ENCODE measurements around the gene NOLC1. TPM values are rescaled to one million over a fixed set of nuclear protein-coding genes. Genes with fewer than 3 reads are reported as not detected.
A peak's percentile ranks its signal among the peaks of the same experiment; 100 is the strongest.

NOLC1 gene
- total and polyA plus RNA-seq, 2 of the 13 experiments (the other 11 are each of a cell fraction or from before 2014, with no cell fraction given): 50.6 to 81.0 TPM

DNA sequence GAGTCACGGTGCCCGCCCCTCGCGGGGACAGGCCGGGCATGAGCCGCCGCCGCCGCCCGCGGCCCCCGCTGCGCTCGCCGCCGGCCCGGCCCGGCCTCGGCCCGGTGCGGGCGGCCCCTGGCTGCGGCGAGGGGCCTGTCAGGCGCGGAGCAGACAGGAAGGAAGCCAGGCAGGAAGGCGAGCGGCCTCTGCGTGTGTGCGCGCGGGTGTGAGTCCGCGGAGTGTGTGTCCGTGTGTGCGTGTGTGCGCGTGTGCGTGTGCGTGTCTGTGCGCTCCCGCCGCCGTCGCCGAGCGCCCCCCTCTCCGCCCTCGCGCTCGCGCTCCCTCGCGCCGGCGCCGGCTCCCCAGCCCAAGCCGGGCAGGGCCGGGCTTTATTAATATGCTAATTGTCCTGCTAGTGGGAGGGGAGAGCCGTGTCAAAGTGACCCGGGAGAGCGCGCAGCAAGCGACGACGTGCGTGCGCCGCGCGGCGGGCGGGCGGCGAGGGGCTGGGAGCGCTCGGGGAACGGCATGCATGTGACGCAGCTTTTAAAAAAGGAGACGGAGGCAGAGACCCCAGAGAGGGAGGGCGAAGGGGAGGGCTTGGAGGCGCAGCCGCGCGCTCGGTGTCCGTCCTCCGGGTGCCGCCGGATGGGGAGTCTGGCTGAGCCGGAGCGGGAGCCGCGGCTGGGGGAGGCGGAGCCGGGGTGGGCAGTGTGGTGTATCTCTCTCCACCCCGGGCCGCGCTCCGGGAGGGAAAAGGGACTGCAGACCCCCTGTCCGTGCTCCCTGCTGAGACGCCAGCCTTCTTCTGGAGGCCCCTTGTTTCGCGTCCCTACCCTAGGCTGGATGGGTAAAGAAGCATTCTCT, 31.8 kb upstream of the NOLC1 start, which contains the start of gene LDB1 (continued):
- TF ChIP-seq ZNF333 (CRISPR knock-in tag; IDR thresholded peaks at IDR 0.05; ENCODE audit: borderline replicate concordance) (0 out of 2 replicates have a peak, but pooled peaks have one; percentile 25), NPAS2 (CRISPR knock-in tag; IDR thresholded peaks at IDR 0.05; ENCODE audit: borderline replicate concordance) (no peak), ZNF777 (CRISPR knock-in tag; IDR thresholded peaks at IDR 0.05) (peak; percentile 70), ZFP36L2 (CRISPR knock-in tag; IDR thresholded peaks at IDR 0.05) (no peak), ZSCAN31 (CRISPR knock-in tag; IDR thresholded peaks at IDR 0.05; ENCODE audit: low read depth) (peak; percentile 69; the same call in 1 of the 2 replicates), ZNF674 (CRISPR knock-in tag; IDR thresholded peaks at IDR 0.05; ENCODE audit: low read depth) (no peak), EEA1 (CRISPR knock-in tag; IDR thresholded peaks at IDR 0.05; ENCODE audit: borderline replicate concordance) (no peak), SNAI1 (CRISPR knock-in tag; IDR thresholded peaks at IDR 0.05; ENCODE audit: borderline replicate concordance) (no peak), SPEN (CRISPR knock-in tag; IDR thresholded peaks at IDR 0.05; ENCODE audit: low read depth) (peak; percentile 67; the same call in 1 of the 2 replicates), ZNF318 (CRISPR knock-in tag; IDR thresholded peaks at IDR 0.05) (no peak), RCOR2 (CRISPR knock-in tag; IDR thresholded peaks at IDR 0.05) (no peak), ZNF782 (CRISPR knock-in tag; IDR thresholded peaks at IDR 0.05; ENCODE audit: borderline replicate concordance) (no peak), CC2D1A (CRISPR knock-in tag; IDR thresholded peaks at IDR 0.05) (no peak), REL (CRISPR knock-in tag; conservative IDR thresholded peaks at IDR 0.05) (no peak), ZNF780A (CRISPR knock-in tag; IDR thresholded peaks at IDR 0.05) (no peak)
- TF ChIP-seq, protein P1, sequence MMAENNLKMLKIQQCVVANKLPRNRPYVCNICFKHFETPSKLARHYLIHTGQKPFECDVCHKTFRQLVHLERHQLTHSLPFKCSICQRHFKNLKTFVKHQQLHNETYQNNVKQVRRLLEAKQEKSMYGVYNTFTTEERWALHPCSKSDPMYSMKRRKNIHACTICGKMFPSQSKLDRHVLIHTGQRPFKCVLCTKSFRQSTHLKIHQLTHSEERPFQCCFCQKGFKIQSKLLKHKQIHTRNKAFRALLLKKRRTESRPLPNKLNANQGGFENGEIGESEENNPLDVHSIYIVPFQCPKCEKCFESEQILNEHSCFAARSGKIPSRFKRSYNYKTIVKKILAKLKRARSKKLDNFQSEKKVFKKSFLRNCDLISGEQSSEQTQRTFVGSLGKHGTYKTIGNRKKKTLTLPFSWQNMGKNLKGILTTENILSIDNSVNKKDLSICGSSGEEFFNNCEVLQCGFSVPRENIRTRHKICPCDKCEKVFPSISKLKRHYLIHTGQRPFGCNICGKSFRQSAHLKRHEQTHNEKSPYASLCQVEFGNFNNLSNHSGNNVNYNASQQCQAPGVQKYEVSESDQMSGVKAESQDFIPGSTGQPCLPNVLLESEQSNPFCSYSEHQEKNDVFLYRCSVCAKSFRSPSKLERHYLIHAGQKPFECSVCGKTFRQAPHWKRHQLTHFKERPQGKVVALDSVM (CRISPR knock-in tag; IDR thresholded peaks at IDR 0.05): no peak; the same call in 1 of the 2 replicates
- TF ChIP-seq, protein P2, sequence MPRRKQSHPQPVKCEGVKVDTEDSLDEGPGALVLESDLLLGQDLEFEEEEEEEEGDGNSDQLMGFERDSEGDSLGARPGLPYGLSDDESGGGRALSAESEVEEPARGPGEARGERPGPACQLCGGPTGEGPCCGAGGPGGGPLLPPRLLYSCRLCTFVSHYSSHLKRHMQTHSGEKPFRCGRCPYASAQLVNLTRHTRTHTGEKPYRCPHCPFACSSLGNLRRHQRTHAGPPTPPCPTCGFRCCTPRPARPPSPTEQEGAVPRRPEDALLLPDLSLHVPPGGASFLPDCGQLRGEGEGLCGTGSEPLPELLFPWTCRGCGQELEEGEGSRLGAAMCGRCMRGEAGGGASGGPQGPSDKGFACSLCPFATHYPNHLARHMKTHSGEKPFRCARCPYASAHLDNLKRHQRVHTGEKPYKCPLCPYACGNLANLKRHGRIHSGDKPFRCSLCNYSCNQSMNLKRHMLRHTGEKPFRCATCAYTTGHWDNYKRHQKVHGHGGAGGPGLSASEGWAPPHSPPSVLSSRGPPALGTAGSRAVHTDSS (CRISPR knock-in tag; conservative IDR thresholded peaks at IDR 0.05): no peak

Measured in HepG2 (cell line).